ENCODE measurements around the gene RCE1.
A peak's percentile ranks its signal among the peaks of the same experiment; 100 is the strongest.

The RCE1 gene

GRCh38 chr11:66869567-66869870, 26.3 kb downstream of the RCE1 start:
- DNase-seq (ENCODE audit: low spot score): no peak

GRCh38 chr11:66870131-66870530, 26.9 kb downstream of the RCE1 start:
- DNase-seq (ENCODE audit: low spot score): no peak

GRCh38 chr11:66870616-66871520, 27.6 kb downstream of the RCE1 start:
- DNase-seq (ENCODE audit: low spot score): no peak

GRCh38 chr11:66871521-66871901, 28.3 kb downstream of the RCE1 start:
- no peak for DNase-seq (ENCODE audit: low spot score)

GRCh38 chr11:66874232-66874631, 31.0 kb downstream of the RCE1 start:
- no peak for DNase-seq (ENCODE audit: low spot score)

GRCh38 chr11:66875378-66875777, 32.1 kb downstream of the RCE1 start:
- no peak for DNase-seq (ENCODE audit: low spot score)

GRCh38 chr11:66877588-66878385, 34.5 kb downstream of the RCE1 start:
- no peak for DNase-seq (ENCODE audit: low spot score)

GRCh38 chr11:66878474-66878873, 35.2 kb downstream of the RCE1 start:
- no peak for DNase-seq (ENCODE audit: low spot score)

GRCh38 chr11:66879000-66879399, 35.8 kb downstream of the RCE1 start:
- DNase-seq (ENCODE audit: low spot score): no peak

GRCh38 chr11:66879583-66879982, 36.3 kb downstream of the RCE1 start:
- DNase-seq (ENCODE audit: low spot score): no peak

GRCh38 chr11:66879999-66880398, 36.8 kb downstream of the RCE1 start:
- DNase-seq (ENCODE audit: low spot score): no peak

- DNase-seq (ENCODE audit: low spot score): peak; percentile 84
Measured at GRCh38 chr11:66880496-66881450, 37.5 kb downstream of the RCE1 start.

GRCh38 chr11:66881451-66881835, 38.2 kb downstream of the RCE1 start:
- no peak for DNase-seq (ENCODE audit: low spot score)

GRCh38 chr11:66881927-66882452, 38.7 kb downstream of the RCE1 start:
- no peak for DNase-seq (ENCODE audit: low spot score)

GRCh38 chr11:66882561-66883015, 39.3 kb downstream of the RCE1 start:
- peak; percentile 62 for DNase-seq (ENCODE audit: low spot score)

- DNase-seq (ENCODE audit: low spot score): peak; percentile 89
Measured at GRCh38 chr11:66883016-66883965, 40.0 kb downstream of the RCE1 start.

- no peak for DNase-seq (ENCODE audit: low spot score)
Measured at GRCh38 chr11:66884443-66884842, 41.2 kb downstream of the RCE1 start.

- no peak for DNase-seq (ENCODE audit: low spot score)
Measured at GRCh38 chr11:66885469-66885868, 42.2 kb downstream of the RCE1 start.

- DNase-seq (ENCODE audit: low spot score): no peak
Measured at GRCh38 chr11:66885950-66886440, 42.8 kb downstream of the RCE1 start.

GRCh38 chr11:66886671-66887221, 43.5 kb downstream of the RCE1 start:
- DNase-seq (ENCODE audit: low spot score): no peak

Measured in Ammon's horn (tissue), 1 donor.